Measurements from ENCODE around the gene MPO. TPM values are rescaled to one million over a fixed set of nuclear protein-coding genes. Genes with fewer than 3 reads are reported as not detected.

Gene MPO
- total and polyA plus RNA-seq, 10 of the 15 experiments (the other 5 are each of a cell fraction or from before 2014, with no cell fraction given) = 0.06 to 0.49 (median 0.14) TPM

DNA sequence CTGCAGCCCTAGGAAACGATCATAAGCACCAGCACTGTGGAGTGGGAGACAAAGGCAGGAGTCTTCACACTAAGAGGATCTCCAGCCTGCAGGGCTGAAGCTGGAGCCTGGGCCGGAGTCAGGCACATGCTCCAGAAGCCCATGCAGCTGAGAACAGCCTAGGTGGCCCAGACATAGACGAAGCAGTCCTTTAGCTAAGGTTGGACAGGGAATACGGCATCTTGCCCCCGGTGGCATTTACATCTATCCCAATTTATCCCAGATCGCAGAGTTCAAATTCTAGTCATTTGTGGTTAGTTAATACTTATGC, 33.9 kb upstream of the MPO start:
- SMC1A ChIA-PET (ENCODE audit: uncharacterized antibody, unreplicated experiment) = interaction anchor here (1.0 to 12.9 kb wide), 6 partner anchors 12 to 307 kb away, joined by 3 to 249 read pairs (median 4); no protein-coding TSS in a partner anchor
- BruUV-seq (replicated peaks) = no TSS peak
- POLR2A ChIA-PET = no interaction called here
- ATAC-seq (no peak), DNase-seq (ENCODE audit: low read depth, low spot score) (no peak), FAIRE-seq (no peak)
- TF ChIP-seq, protein P1, sequence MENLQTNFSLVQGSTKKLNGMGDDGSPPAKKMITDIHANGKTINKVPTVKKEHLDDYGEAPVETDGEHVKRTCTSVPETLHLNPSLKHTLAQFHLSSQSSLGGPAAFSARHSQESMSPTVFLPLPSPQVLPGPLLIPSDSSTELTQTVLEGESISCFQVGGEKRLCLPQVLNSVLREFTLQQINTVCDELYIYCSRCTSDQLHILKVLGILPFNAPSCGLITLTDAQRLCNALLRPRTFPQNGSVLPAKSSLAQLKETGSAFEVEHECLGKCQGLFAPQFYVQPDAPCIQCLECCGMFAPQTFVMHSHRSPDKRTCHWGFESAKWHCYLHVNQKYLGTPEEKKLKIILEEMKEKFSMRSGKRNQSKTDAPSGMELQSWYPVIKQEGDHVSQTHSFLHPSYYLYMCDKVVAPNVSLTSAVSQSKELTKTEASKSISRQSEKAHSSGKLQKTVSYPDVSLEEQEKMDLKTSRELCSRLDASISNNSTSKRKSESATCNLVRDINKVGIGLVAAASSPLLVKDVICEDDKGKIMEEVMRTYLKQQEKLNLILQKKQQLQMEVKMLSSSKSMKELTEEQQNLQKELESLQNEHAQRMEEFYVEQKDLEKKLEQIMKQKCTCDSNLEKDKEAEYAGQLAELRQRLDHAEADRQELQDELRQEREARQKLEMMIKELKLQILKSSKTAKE (IDR thresholded peaks at IDR 0.05; ENCODE audit: low read depth, poor library complexity, severe bottlenecking) = no peak
- TF ChIP-seq TARDBP (IDR thresholded peaks at IDR 0.05; ENCODE audit: borderline replicate concordance) = no peak
- TF ChIP-seq CBX5 (IDR thresholded peaks at IDR 0.05; ENCODE audit: low read depth) = no peak
- TF ChIP-seq YBX1 (IDR thresholded peaks at IDR 0.05) = no peak
- no peak for TF ChIP-seq YY1 (IDR thresholded peaks at IDR 0.05; ENCODE audit: low read depth, low read length)
- TF ChIP-seq MYB (IDR thresholded peaks at IDR 0.05; ENCODE audit: borderline replicate concordance, low read depth, low read length) = no peak
- TF ChIP-seq ZBTB11 (CRISPR knock-in tag; IDR thresholded peaks at IDR 0.05) = no peak
- CTCF ChIA-PET = interaction anchor here (1.1 to 6.5 kb wide), 5 partner anchors 10 to 133 kb away, joined by 3 to 163 read pairs (median 3); no protein-coding TSS in a partner anchor
- RAD21 ChIA-PET (ENCODE audit: unreplicated experiment) = interaction anchor here (1.5 to 10.9 kb wide), 3 partner anchors 28 to 118 kb away, joined by 3 to 227 read pairs (median 8); partner anchors contain the start of gene RNF43
- Histone ChIP-seq H3K27ac (ENCODE audit: control insufficient read depth, insufficient read depth) (no peak overlapping the region), H3K79me2 (ENCODE audit: control insufficient read depth, insufficient read depth, low read length) (no peaks in the 10 kb centered on the region), H3K9me3 (replicated peaks; ENCODE audit: control insufficient read depth, insufficient read depth, low read length) (no peaks in the 10 kb centered on the region), H2AFZ (ENCODE audit: control insufficient read depth, low read depth, low read length) (no peak overlapping the region), H3K4me3 (no peak overlapping the region), H4K20me1 (ENCODE audit: control insufficient read depth, insufficient read depth) (no peaks in the 10 kb centered on the region), H3K4me1 (ENCODE audit: control insufficient read depth, insufficient read depth, low read length) (peaks cover 7% of the 10 kb centered on the region), H3K4me2 (ENCODE audit: control insufficient read depth, insufficient read depth) (no peak overlapping the region), H3K27me3 (replicated peaks in 1 of 2; ENCODE audit: control insufficient read depth in 2 of 2, insufficient read depth in 2 of 2, low read length in 1 of 2) (no peaks in the 10 kb centered on the region), H3K36me3 (ENCODE audit: control insufficient read depth in 2 of 2, insufficient read depth in 2 of 2, low read length in 1 of 2) (0 out of 4 replicates have a peak, but pooled peaks cover 0 to 1% of the 10 kb centered on the region in 2 experiments), H3K9ac (ENCODE audit: control insufficient read depth, insufficient read depth, low read length) (no peak overlapping the region)
- intact Hi-C loops (cut with micrococcal nuclease; ENCODE audit: unreplicated experiment) = no loop called here
- in situ Hi-C loops (cut with MboI) = loop anchor here (5.0 kb wide), 1 partner anchor 133 kb away; no protein-coding TSS in a partner anchor
- WGBS (ENCODE audit: insufficient coverage, insufficient replicate concordance, low lambda C conversion rate, missing lambda C conversion rate) = 62% methylated on average over 6 of the region's 6 CpGs

All from GM12878 (cell line).